Liver (tissue), 9 donors: Measurements from ENCODE around the gene NAT9. TPM values are rescaled to one million over a fixed set of nuclear protein-coding genes. Genes with fewer than 3 reads are reported as not detected.

ENCODE experiments used
- DNase-seq: peaks from one replicate; pipeline ENCODE4 v3.0.0-alpha.2; 2017; ENCODE audit warnings: low spot score
- H3K27ac ChIP-seq, 2 donors: one replicate each; pipeline ENCODE4 v1.7.0; 2013; ENCODE audit warnings: inconsistent platforms in 2 of 2, low read length in 2 of 2, control low read depth in 1 of 2, low read depth in 1 of 2, mild to moderate bottlenecking in 1 of 2
- H3K27me3 ChIP-seq, 4 donors: one replicate each; pipeline versions ENCODE4 v1.6.1 to v1.7.0; 2013; ENCODE audit warnings: low read length in 3 of 4, inconsistent platforms in 1 of 4, mild to moderate bottlenecking in 1 of 4, moderate library complexity in 1 of 4; ENCODE audit not compliant: control insufficient read depth in 4 of 4, insufficient read depth in 4 of 4
- H3K36me3 ChIP-seq, 4 donors: one replicate each; pipeline versions ENCODE4 v1.6.1 to v1.7.0; 2013; ENCODE audit warnings: low read length in 3 of 4, mild to moderate bottlenecking in 3 of 4, low read depth in 1 of 4, moderate library complexity in 1 of 4; ENCODE audit not compliant: control insufficient read depth in 4 of 4, insufficient read depth in 3 of 4
- H3K4me1 ChIP-seq, 4 donors: one replicate each; pipeline versions ENCODE4 v1.6.1 to v1.7.0; 2013; ENCODE audit warnings: low read length in 3 of 4, mild to moderate bottlenecking in 3 of 4, moderate library complexity in 1 of 4; ENCODE audit not compliant: control insufficient read depth in 4 of 4, insufficient read depth in 4 of 4
- H3K4me3 ChIP-seq, 3 donors: one replicate each; pipeline versions ENCODE4 v1.6.1 to v1.7.0; 2013; ENCODE audit warnings: low read length in 3 of 3, control low read depth in 1 of 3, low read depth in 1 of 3, mild to moderate bottlenecking in 1 of 3
- H3K9ac ChIP-seq, 2 donors: one replicate each; pipeline ENCODE4 v1.7.0; 2013; ENCODE audit warnings: low read length in 2 of 2, mild to moderate bottlenecking in 2 of 2, moderate library complexity in 2 of 2, control low read depth in 1 of 2, low read depth in 1 of 2
- H3K9me3 ChIP-seq, 4 donors: one replicate each; pipeline versions ENCODE4 v1.6.1 to v1.7.0; 2013; ENCODE audit warnings: low read length in 3 of 4; ENCODE audit not compliant: control insufficient read depth in 4 of 4
- ATF3 ChIP-seq: IDR thresholded peaks from 2 replicates; pipeline ENCODE4 v1.6.1; 2016; ENCODE audit warnings: antibody characterized with exemption
- EGR1 ChIP-seq, 2 donors: IDR thresholded peaks; 2 replicates each; pipeline ENCODE4 v1.6.1; 2016 to 2018; ENCODE audit warnings: antibody characterized with exemption in 2 of 2, low read depth in 2 of 2
- FOXA1 ChIP-seq: IDR thresholded peaks from 2 replicates; pipeline ENCODE4 v1.6.1; 2016; ENCODE audit warnings: antibody characterized with exemption
- GABPA ChIP-seq, 2 donors: IDR thresholded peaks in 1 of 2; conservative IDR thresholded peaks in 1 of 2; 2 replicates each; pipeline ENCODE4 v1.6.1; 2016; ENCODE audit warnings: antibody characterized with exemption in 2 of 2, mild to moderate bottlenecking in 1 of 2, moderate library complexity in 1 of 2
- HNF4G ChIP-seq: IDR thresholded peaks from 2 replicates; pipeline ENCODE4 v1.6.1; 2016; ENCODE audit warnings: antibody characterized with exemption
- JUND ChIP-seq, 2 donors: IDR thresholded peaks; 2 replicates each; pipeline ENCODE4 v1.6.1; 2016; ENCODE audit warnings: antibody characterized with exemption in 2 of 2
- MAX ChIP-seq: IDR thresholded peaks from 2 replicates; pipeline ENCODE4 v1.6.1; 2016; ENCODE audit warnings: antibody characterized with exemption
- REST ChIP-seq: IDR thresholded peaks from 2 replicates; pipeline ENCODE4 v1.6.1; 2016; ENCODE audit warnings: antibody characterized with exemption, mild to moderate bottlenecking
- RXRA ChIP-seq, 2 donors: IDR thresholded peaks; 2 replicates each; pipeline ENCODE4 v1.6.1; 2017 to 2018; ENCODE audit warnings: antibody characterized with exemption in 2 of 2, mild to moderate bottlenecking in 1 of 2
- SP1 ChIP-seq: IDR thresholded peaks from 2 replicates; pipeline ENCODE4 v1.6.1; 2018; ENCODE audit warnings: antibody characterized with exemption, mild to moderate bottlenecking
- YY1 ChIP-seq: IDR thresholded peaks from 2 replicates; pipeline ENCODE4 v1.6.1; 2016; ENCODE audit warnings: antibody characterized with exemption, mild to moderate bottlenecking
- ZBTB33 ChIP-seq: IDR thresholded peaks from 2 replicates; pipeline ENCODE4 v1.6.1; 2016; ENCODE audit warnings: antibody characterized with exemption
- WGBS: extraction: QIAGEN DNeasy Blood & Tissue Kit; methylation state at CpG from one replicate; pipeline ENCODE4 v1.1.7; 2013; 5-methylcytosine and 5-hydroxymethylcytosine counted together
- polyA plus RNA-seq, 2 donors: library from polyadenylated mRNA; stranded (reverse) in 1 of 2; unstranded in 1 of 2; fragments of 200-250 nt in 1 of 2; fragments of >200 nt in 1 of 2; fragmentation: Nextera tagmentation in 1 of 2; extraction: Ambion mirVana in 1 of 2; gene quantifications; one replicate each; pipeline versions ENCODE4 v1.2.1 to v1.2.3, GENCODE V29; 2013 to 2015
- total RNA-seq, 2 donors: library from RNA; depleted of rRNA; stranded (reverse); fragments of >200 nt; gene quantifications; one replicate each; pipeline ENCODE4 v1.2.3, GENCODE V29; 2014
- donor health status: healthy.
- donor health status: healthy.
- donor health status: healthy.
- donor health status: healthy.
- donor health status: healthy.

The NAT9 gene
- total and polyA plus RNA-seq, 4 donors = 8.1 to 25.5 (median 17.1) TPM

- 88% methylated on average over 15 of the region's 15 CpGs for WGBS
- no peak overlapping the region for H3K4me3 ChIP-seq
- H3K9me3 ChIP-seq = no peaks in the 10 kb centered on the region
- TF ChIP-seq ZBTB33 (no peak), ATF3 (no peak), MAX (no peak), SP1 (no peak)
- peaks cover 0 to 3% (median 0%) of the 10 kb centered on the region in 4 donors for H3K4me1 ChIP-seq
- no peak for DNase-seq
- H3K9ac ChIP-seq = no peak overlapping the region
- peaks cover 0 to 5% (median 1%) of the 10 kb centered on the region in 4 donors for H3K36me3 ChIP-seq
- H3K27me3 ChIP-seq = no peaks in the 10 kb centered on the region
- H3K27ac ChIP-seq = no peak overlapping the region
Measured at GRCh38 chr17:74815550-74816370, 39.6 kb upstream of the NAT9 start.

- Histone ChIP-seq H3K9ac (no peak overlapping the region), H3K36me3 (peaks cover 0 to 4% (median 1%) of the 10 kb centered on the region in 4 donors), H3K4me3 (no peak overlapping the region), H3K9me3 (no peaks in the 10 kb centered on the region), H3K4me1 (peaks cover 0 to 3% (median 0%) of the 10 kb centered on the region in 4 donors), H3K27ac (no peak overlapping the region), H3K27me3 (no peaks in the 10 kb centered on the region)
- WGBS = 99% methylated on average over 7 of the region's 7 CpGs
- TF ChIP-seq ATF3 = no peak
- no peak for TF ChIP-seq RXRA (IDR thresholded peaks at IDR 0.05)
- no peak for TF ChIP-seq FOXA1
- TF ChIP-seq GABPA (IDR thresholded peaks at IDR 0.05 in 1 of 2, conservative IDR thresholded peaks at IDR 0.05 in 1 of 2) = no peak
- no peak for TF ChIP-seq HNF4G
- TF ChIP-seq EGR1 (IDR thresholded peaks at IDR 0.05; ENCODE audit: low read depth in 2 of 2) = no peak
- TF ChIP-seq REST = no peak
- TF ChIP-seq JUND (IDR thresholded peaks at IDR 0.05) = no peak
- TF ChIP-seq YY1 = no peak
- DNase-seq = no peak
Measured at GRCh38 chr17:74815067-74815466, 38.9 kb upstream of the NAT9 start.
